NCI-H2107 treated with DMSO at 0.1 percent for 48 hours (cell line): ENCODE results near the gene ANKLE2.
"Not testable (repeated sequence)": the region's sequence is repeated elsewhere in the genome, so short reads cannot be mapped to it uniquely, and the experiment has no call there.

Experiments used
- DNase-seq: peaks from one replicate; lab custom pipeline; 2025; ENCODE audit not compliant: unreplicated experiment; lab: John Stamatoyannopoulos, UW

Gene ANKLE2

DNA sequence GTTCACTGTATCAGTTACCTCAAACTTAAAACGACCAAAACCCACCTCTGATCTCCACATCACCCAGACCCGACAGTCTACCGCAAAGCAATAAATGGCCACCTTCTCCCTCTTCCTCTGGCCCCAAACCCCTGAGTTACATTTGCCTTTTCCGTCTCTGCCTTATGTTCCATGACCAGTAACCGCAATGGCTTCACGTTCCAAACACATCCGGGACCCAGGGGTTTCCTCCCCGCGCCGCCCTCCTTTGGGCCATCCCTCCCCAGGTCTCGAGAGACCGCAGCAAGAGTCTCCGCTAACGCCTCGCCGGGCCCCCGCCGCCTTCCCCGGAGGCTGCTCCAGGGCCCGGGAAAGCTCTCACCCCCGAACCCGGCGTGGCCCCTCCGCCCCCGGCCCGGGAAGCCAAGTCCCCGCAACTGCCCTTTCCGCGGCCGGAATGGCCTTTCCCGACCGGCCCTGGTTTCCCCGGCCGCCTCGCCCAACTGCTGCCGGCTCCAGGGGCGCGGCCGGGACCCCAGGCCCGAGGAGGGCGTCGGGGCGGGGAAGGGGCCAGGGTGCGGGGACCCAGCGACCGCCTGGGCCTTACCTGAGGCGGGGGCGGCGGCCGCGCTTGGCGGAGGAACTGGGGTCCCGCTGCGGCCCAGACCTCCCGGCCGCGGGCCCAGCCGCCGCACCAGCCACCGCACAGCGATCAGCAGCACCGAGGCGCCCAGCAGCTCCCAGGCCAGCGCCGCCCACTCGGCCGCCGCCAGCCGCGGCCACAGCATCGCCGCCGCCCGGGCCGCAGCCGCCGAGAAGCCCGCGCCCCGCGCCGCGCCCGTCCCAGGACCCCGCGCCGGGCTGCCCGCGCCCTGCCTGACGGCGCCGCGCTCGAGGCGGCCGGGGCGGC, at the start of gene ANKLE2:
TSS of gene ANKLE2 (minus strand) at position 801 of the 889 bp plus-strand sequence. CDS start at position 767, 34 bp downstream.
- peak; percentile 18 for DNase-seq

DNA sequence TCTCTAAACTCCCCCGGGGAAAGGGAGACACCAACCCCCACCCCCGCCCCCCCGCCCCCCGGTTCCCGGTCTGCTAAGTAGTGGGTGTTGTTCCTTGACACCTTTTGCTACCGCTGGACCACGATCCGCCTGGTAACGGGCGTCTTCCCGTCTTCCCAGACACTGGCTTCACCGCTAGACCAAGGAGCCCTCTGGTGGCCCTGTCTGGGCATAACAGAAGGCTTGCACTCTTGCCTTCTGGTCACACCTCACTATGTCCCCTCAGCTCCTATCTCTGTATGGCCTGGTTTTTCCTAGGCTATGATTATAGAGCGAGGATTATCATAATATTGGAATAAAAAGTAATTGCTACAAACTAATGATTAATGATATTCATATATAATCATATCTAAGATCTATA, 47.8 kb upstream of the ANKLE2 start:
- not testable (repeated sequence) for DNase-seq

DNA sequence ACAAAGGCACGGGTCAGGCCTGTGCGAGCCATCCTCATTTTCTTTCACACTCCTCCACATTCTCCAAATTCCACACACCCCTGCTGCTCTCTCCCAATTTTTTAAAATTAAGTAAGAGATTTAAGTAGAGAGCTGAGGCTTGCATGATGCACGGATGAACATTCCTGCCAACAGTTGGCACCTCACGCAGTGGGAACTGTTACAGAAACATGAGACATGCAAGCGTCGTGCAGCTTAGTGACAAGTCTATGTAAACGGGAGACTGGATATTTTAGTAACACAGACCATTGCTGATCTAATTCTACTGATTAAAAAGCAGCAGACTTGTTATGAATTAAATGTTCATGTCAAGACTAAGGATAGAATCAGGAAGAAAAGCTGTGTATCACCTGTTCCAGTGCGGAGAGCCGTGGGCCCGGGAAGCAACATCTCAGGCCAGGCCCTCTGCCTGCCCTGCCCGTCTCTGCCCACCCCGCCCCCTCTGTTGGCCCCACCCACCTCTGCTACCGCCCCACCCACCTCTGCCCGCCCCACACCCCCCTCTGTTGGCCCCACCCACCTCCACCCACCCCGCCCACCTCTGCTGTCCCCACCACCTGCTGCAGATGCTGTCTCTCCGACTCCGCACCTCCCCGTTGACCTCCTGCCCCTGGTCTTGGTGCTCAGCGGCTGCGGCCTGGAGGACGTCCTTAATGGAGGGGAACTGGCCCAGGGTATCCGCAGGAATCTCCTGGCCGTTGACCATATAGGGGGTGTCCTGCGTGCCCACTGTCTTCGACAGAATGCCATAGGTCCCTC, 45.9 kb upstream of the ANKLE2 start:
- no peak for DNase-seq

DNA sequence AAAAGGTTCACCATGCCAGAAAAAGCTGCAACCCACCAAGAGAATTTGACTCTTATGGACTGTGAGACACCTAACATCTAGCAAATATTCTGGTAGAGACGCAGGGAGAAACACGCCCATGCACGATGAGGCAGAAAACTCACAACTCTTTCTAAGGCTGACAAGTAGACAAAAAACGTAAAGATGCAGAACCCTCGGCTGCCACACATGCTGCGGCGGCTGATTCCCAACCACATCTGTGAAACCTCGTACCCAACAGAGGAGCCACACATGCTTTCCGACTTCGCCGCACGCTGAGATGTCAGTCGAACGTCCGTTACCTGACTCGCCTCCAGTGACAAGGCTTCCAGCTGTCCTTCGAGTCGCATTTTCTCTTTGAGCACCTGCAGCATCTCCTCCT, 45.2 kb upstream of the ANKLE2 start:
- no peak for DNase-seq

DNA sequence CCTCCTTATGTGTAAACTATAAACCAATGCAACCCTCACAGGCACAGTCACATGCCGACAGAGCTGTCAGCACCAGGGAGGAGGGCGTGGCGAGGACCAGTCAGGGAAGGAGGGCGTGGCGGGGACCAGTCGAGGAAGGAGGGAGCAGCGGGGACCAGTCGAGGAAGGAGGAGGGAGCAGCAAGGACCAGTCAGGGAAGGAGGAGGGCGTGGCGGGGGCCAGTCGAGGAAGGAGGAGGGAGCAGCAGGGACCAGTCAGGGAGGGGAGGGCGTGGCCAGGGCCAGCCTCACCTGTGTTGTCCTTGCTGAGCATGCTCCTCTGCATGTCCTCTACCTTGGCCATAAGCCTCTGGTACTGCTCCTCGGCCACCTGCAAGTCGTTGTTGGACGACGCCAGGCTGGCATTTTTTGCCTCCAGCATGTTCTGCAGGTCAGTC, 42.8 kb upstream of the ANKLE2 start:
- no peak for DNase-seq

DNA sequence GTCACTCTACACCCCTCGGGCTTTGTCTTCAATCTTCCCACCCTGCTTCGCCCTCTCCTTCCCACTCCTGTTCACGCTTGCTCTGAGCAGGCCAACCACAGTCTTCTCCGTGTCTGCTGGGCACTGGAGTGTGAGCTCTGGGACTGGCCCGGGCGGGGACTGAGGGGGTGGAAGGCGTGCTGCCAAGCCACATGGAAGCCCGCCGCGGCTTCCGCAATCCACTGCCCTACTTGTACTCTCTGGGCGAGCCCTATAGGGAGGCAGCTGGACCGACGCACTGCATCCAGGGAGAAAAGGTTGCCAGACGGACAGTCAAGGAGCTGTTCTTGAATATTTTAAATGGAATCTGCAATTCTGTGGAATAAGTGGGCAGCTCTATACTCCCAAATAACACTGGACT, 42.3 kb upstream of the ANKLE2 start:
- DNase-seq: no peak

DNA sequence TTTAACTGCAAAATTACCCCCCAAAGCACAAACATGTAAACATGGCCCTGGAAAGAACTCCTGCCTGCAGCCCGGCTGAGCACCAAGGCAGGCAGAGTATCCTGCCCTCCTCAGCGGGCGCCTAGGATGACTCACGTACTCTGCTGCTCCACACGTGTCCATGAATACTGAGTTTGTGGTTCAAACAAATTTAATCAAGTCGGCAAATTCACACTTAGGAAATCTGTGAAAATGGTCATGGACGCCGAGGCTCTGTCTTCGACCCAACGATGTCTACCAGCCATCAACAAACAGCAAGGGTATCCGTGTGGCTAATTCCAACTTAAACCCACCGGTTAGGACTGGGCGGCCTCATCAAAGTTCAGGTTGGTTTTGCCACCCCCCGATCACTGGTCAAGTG, 41.5 kb upstream of the ANKLE2 start:
- no peak for DNase-seq

DNA sequence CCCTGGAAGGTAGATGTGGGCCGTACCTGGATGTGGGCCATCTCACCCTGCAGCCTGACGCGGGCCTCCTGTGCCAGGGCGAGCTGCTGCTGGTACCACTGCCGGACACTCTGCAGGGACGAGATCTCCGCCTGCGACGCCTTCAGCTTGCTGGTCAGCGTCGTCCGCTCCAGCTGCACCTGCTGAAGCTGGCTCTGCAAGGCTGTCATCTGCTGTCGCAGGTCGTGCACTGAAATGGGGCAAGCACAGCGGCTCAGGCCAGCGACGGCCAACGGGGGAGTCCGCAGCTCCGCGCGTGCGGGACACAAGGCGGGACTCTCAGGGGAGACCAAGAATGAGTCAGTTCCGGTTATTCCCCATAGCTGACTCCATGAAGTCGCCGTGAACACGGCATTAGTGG, 40.1 kb upstream of the ANKLE2 start:
- no peak for DNase-seq

DNA sequence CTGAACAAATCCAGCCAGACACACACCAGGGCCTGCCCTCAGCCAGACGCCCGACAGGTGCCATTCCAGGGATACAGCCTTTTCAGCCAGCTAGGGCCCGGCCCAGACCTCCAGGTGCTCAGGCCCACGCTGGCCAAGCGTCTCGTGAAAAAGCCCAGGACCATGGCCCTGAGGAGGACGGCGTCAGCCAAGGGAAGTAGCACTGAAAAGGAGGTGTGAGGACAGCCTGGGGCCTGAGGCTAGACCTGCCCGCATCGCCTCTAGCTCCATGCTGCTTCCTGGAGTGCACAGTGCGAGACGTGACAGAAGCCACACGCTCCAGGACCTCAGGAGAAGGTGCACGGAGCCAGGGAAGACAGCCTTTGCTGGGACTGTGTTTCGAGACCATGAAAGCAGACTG, 37.2 kb upstream of the ANKLE2 start:
- no peak for DNase-seq

DNA sequence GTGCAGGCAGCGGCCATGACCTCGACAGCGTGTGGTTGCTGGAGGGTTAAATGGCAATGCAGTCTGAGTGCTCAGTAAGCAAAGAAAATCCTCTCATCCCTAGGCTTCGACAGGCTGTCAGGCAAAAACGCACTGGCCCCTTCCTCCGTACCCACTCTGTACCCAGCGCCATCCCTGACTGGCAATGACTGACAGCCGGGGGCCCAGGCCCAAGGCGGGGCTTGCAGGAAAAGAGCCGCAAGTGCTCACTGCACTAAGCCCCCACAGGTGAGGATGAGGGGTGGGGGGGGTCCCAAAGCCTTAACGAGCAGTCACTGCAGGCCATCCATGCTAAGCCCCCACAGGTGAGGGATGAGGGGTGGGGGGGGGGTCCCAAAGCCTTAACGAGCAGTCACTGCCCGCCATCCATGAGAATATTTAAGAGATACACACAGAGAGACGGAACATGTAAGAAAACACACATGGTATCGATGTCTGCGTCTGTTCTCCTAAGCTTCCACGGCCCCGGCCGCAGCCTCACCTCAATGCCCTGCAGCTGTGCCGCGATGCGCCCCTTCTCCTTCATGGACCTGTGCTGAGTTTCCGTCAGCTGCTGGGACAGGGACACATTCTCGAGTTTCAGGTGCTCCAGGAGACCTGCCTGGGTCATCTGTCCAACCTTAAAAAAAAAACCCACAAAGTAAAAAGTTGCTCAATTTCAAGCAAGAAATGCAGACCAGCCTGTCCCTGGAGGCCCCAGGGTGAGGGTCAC, 36.4 kb upstream of the ANKLE2 start:
- no peak for DNase-seq

DNA sequence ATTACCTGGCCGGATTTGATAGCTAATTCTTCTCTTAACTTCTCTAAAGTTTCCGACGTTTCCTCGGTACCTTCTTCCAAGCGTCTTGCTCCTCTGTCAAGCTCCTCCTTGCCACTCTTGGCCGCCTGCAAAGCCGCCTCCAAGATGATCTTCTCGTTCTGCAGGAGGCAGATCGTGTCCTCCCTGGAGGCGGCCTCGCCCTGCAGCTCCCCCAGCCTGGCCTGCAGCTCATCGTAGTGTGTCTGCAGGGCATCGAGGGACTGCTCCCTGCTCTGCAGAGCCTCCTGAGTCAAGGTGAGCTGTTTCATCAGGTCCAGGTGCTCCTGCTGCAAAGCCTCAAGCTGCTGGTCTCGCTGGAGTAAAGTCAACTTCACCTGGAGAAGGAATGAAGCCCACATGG, 34.2 kb upstream of the ANKLE2 start:
- DNase-seq: no peak

DNA sequence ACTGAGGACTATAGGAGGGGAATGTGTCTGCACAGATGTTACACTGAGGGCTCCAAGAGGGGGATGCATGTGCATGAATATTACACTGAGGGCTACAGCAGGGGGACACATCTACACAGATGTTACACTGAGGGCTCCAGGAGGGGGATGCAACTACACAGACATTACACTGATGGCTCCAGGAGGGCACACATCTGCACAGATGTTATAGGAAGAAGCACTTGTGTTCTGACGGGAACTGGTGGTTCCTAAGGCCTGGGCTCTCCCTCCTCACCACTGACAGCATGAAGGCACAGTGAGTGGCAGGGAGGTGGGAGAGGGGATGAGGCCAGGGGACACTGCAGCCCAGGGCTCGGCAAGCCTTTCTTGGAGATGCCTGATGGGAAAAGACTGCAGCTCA, 30.3 kb upstream of the ANKLE2 start:
- DNase-seq: not testable (repeated sequence)

DNA sequence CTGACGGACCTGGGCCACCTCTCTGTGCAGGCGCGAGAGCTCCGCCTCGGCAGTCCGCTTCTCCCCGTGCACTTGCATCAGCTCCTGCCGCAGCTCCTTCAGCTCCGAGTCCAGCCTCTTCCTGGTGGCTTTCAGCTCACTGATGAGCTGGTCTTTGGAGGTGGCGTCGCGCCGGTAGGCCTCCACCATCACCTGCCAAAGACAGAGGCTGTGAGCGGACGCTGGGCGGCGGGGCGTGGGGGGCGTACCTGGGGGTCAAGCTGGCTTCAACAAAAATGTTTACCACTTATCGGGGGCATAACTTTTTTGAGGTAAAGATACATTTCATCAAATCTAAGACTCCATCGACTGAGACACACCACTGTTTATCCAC, 27.5 kb upstream of the ANKLE2 start:
- DNase-seq: no peak

DNA sequence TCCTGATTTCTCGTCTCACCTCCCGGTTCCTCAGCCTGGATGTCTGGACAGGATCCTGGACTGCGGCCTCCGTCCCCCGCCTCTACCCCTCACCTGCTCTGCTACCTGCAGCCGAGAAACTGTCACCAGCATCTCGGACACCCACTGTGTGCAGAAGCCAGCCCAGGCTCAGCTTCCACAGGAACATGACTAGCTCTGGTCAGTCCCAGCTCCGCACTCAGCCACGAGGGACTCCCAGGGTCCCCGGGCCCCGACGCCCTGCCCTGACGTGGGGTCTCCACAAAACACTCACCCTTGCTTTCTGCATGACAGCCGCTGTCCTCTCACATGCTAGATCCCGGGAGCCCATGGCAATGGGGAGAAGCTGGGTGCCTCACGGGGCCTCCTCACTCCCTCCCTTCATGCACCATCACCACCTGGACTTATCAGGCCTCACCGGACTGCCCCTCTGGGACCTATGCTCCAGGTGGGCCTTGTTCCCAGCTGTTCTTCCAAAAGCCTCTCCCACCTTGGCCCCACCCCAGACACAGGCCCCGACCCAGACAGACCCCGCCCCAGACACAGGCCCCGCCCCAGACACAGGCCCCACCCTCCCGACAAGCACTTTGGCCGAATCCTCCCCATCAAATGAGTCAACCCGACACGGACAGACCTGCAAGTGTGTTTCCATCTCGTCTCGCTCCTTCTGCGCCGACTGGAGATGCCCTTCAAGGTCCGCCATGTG, 26.9 kb upstream of the ANKLE2 start:
- no peak for DNase-seq

DNA sequence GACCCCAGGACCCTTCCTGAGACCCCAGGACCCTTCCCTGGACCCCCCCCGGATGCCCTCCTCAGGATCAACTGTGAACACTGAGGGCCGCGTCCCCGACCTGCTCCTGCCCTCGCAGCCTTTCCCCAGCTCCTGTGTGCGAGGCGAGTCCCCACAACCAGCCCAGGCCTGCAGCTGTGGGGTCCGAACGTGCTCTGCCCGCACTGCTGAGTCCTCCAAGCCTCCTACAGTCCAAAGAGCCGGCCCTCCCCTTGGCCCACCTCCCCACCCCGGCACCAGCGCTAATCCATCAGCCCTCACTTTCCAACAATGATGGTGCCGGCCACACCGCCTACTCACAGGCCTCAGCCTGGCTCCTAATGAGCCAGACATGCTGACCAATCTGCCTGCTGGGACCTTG, 26.2 kb upstream of the ANKLE2 start:
- no peak for DNase-seq

DNA sequence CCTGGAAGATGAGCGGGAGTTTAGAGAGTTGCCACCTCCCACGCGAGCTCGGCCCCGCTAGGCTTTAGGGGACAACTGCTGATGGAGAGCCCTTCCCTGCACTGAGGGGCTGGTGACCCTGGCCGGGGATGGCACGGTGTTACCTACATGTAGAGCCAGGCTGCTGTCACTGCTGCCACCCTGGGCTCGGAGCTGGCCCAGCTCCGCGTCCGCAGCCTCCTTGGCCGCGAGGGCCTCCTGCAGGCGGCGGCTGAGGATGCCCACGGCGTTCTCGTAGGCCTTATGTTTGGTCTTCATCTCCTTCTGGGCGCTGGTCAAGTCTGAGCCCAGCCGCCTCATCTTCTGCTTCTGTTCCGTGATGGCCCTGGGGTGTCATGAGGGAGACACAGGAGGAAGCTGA, 24.6 kb upstream of the ANKLE2 start:
- no peak for DNase-seq

DNA sequence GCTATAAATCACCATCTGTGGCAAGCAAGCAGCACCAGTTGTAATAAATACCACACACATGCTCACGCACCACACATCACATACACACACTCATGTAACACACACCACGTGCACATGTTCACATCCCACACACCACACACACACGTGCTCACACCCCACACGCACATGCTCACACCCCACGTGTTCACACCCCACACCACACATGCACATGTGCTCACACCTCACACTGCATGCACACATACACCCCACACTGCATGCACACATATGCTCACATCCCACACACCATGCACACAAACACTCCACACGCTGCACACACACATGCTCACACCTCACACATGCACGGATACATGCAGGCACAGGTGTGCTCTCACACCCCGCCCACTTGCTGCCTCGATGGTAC, 22.9 kb upstream of the ANKLE2 start:
- no peak for DNase-seq

DNA sequence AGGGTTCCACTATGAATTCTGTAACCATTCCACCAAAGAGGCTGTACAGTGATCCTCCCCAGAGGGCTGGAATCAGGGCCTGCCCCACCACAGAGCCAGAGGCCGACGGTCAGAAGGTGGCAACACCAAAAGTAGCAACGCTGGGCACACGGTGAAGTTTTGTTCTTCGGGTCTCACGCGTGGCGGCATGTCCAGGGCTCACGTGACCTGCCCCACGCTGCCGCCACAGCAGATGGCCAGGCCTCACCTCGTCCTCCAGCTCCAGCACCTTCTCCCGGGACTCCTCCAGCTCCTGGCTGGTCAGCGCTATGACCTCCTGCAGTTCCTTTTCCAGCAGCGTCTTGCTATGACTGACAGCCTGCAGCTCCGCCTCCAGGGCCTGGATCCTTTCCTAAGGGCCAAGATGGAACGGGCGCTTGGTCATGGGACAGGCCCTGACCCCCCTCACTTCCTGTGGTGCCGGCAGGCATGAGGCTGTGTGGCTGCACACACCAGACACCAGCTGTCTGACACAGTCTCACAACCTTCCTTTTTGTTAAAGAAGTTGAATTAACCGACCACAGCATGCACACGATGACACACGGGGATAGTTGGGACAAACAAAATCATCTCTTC, 22.4 kb upstream of the ANKLE2 start:
- DNase-seq: no peak

DNA sequence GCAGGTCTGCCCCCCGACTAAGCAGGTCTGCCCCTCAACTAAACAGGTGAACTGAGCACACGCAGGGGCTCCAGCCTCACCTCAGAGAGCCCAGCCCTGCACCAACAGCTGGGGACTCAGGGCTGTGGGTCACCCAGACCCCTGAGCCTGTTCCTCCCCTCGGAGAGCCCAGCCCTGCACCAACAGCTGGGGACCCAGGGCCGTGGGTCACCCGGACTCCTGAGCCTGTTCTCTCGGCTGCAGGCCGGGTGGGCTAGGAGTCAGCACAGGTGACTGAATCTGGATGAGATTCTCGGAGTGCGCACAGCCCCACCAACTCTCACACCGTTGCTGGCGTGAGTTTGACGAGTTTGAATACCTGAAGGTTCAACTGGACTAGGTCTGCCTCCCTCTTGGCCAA, 20.3 kb upstream of the ANKLE2 start:
- DNase-seq: no peak

DNA sequence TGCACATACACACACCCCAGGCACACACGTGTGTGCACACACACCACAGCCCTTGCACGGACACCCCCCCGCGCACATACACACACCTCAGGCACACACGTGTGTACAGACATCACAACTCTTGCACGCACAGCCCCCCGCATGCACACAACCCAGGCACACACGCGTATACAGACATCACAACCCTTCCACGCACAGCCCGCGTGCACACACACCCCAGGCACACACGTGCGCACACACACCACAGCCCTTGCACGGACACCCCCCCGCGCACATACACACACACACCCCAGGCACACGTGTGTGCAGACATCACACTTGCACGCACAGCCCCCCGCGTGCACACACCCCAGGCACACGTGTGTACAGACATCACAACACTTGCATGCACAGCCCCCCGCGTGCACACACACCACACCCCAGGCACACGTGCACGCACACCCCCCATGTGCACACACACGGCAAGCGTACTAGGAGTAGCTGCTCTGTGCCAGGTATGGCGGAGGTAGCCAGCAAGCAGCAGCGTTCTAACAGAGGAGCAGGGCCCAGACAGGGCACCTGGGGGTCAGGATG, 18.2 kb upstream of the ANKLE2 start:
- DNase-seq: no peak
